HG03469 (cell line): ENCODE data around the gene USP36.
A peak's percentile ranks its signal among the peaks of the same experiment; 100 is the strongest.
"Not testable (repeated sequence)": the region's sequence is repeated elsewhere in the genome, so short reads cannot be mapped to it uniquely, and the experiment has no call there.

ENCODE experiments used
- ATAC-seq: cut with Tn5 transposase; IDR thresholded peaks from one replicate; pipeline ENCODE4 v1.9.1; 2021; ENCODE audit warnings: mild to moderate bottlenecking, moderate library complexity, moderate number of reproducible peaks; ENCODE audit not compliant: unreplicated experiment

The USP36 gene

GRCh38 chr17:78840780-78841611 is at the start of gene USP36:
Gene USP36 (minus strand): TSS chr17:78840814. CDS start chr17:78836363, 4,451 bp downstream.
- ATAC-seq: peak; percentile 75

DNA sequence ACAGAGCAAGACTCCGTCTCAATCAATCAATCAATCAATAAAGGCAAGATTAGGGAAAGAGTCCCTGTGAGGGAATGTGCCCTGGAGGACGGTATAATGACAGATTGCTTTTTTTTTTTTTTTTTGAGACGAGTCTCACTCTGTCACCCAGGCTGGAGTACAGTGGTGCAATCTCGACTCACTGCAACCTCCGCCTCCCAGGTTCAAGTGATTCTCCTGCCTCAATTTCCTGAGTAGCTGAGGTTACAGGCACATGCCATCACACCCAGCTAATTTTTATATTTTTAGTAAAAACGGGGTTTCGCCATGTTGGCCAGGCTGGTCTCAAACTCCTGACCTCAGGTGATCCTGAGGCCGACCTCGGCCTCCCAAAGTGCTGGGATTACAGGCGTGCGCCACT is 49.5 kb upstream of the USP36 start:
- not testable (repeated sequence) for ATAC-seq

GRCh38 chr17:78889531-78889930 is 48.9 kb upstream of the USP36 start:
- no peak for ATAC-seq

DNA sequence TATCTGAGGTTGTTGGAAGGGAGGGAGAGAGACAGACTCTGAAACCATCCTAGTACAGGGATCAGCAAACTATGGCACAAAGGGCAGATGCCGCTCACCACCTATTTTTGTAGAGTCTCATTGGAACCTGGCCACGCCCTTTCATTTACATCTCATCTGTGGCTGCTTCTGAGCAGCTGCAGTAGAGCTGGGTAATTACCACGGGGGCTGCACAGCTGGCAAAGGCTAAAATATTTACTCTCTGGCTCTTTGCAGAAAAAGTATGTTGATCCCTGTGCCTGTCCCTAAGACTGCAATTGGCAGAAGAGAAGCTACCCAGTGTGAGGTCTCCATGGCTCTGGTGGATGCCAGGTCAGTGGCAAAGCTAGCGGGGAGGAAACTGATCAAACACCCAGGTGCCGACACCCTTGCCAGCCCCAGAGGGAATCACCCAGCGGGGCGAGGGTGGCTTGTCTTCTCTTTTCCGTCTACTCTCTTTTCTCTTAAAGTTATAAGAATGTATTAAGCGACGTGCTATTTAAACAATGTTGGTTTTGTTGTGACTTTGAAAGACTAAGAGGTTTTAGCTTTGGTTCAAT is 48.4 kb upstream of the USP36 start:
- ATAC-seq: no peak

- no peak for ATAC-seq
These were observed 46.3 kb upstream of the USP36 start for GRCh38 chr17:78886954-78887353.

DNA sequence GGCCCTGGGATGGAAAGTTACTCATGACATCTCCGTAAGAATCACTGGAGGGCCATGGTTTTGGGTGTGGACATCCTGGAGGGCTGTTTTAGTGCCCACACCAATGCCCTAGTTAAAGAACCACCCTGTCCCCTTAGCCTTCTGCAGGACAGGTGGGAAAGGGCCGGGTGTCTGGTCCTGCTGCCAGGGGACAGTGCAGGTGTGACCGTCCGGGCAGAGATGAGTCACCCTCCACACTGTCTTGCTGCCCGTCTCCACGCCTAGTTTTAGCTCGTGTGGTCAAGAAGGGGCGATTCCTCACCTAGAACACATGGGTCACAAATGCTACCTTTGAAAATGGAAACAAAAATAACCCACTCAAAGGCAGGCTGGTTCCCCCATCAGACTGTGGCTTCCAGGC is 45.3 kb upstream of the USP36 start:
- no peak for ATAC-seq

DNA sequence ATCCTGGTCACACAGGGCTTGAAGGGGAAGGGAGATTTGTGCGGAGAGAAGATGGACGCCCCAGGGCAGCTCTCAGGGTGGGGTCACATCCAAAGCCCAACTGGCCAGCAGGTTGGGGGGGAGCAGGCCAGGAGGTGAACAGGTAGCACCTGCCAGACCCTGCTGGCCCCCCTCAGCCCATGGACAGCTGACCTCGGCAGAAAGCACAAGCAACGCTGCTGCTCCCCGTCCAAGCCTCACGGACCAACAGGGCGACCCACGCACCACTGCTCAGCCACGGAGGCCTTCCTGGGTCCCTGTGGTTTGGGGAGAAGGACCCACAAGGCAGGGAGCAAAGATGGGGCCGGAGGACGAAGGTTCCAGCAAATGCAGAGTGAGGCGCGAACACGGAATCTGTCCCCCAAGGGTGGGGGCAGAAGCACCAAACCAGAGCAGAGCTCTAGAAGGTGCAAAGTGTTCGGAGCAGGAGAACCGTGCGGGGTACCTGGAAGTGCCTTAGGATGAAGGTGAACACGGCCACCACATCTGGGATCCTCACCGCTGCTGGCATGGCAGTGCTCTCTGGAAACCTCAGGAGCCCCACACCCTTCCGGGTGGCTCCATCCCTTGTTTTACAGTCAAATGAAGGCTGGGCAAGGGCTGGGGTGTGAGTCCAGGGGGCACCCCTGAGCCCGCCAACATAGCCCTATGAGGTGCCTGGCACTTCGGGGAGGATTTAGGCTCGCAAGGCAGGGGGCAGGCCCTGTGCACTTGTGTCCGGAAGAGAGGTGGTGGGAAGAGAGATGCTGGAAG is 44.5 kb upstream of the USP36 start:
- no peak for ATAC-seq

DNA sequence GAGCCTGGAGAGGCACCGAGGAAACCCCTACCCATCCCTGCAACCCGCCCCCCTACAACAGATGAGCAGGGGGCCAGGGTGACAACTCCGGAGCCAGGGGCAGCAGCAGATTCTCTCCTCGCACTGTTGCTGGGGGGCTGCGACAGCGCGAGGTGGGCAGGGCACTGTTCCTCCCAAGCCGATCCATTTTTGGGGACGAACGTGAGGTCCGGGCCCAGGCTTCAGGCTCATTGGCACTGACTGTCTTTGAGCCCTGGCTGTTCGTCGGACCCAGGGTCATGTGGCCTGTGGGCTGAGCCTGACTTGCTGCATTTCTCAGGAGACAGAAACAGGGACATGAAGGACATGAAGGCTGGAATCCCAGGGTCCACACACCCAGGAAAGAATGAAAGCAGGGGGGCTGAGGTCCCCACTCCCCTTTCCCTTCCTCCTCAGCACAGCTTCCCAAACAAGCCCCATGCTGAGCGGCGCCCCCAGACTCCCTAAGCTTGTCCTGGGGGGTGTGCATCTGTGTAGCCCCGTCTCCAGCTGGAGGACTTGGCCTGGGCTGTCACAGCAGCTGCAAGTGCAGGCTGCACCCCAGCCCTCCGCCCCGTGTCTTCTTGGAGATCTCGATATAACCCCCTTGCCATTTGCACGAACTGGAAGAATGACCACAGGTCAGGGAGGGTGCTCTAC is 43.7 kb upstream of the USP36 start:
- no peak for ATAC-seq

- ATAC-seq: no peak
These were observed 43.0 kb upstream of the USP36 start for GRCh38 chr17:78883533-78884131.

- no peak for ATAC-seq
These were observed 42.5 kb upstream of the USP36 start for GRCh38 chr17:78883089-78883532.

GRCh38 chr17:78882540-78883088 is 42.0 kb upstream of the USP36 start:
- no peak for ATAC-seq

DNA sequence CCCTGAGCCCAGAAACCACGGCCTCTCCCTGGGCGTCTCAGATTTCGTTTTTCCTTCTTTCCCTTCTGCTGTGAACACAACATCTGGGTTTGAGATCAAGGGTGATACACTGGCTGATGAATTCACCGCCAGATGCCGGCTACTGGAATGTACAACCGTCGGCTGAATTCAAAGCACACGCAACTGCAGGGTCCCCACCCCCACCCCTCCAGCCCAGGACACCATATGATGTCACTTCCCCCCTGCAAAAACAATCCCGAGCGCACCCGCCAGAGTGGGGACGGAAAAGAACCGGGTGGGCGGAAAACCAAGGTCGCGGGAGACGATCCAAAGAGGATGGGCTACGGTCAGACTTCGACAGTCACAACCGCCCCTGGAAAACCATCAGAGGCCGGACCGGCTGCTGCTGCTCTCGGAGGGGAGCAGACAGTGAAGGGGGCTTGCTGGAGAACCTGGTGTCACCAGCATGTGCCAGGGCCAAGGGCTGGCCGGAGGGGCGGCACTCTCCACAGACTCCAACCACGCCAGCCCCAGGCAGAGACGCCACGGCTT is 39.1 kb upstream of the USP36 start:
- no peak for ATAC-seq

DNA sequence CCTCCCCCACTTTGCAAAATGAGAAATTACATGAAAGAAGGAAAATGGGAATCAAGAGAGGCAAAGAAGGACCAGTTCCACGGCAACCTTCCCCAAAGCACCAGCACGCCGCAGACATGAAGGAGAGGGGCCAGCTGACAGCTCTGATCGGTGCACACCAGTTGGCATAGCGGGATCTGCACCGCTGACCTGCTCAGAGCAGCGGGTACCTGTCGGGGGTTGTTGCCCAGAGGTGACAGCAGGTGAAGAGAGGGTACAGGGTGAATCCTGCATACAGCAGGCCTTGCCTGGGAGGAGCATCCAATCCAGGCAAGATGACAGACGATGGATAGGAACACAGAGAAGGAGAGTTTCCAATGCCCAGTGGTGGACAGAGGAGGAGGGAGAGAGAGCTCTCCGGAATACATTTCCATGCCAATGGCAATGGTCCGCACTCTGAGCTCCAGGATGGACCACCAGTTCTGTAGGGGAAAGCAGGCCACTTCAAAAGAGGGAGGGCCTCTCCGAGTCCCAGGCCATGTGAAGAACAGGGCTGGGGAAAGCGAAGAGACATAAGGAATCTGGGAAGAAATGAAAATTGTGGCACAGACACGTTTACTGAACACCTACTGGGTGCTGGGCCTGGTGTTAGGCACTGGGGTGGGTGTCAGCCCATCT is 38.4 kb upstream of the USP36 start:
- ATAC-seq: no peak

- no peak for ATAC-seq
These were observed 37.6 kb upstream of the USP36 start for GRCh38 chr17:78878261-78878660.

GRCh38 chr17:78876954-78877517 is 36.4 kb upstream of the USP36 start:
- not testable (repeated sequence) for ATAC-seq

DNA sequence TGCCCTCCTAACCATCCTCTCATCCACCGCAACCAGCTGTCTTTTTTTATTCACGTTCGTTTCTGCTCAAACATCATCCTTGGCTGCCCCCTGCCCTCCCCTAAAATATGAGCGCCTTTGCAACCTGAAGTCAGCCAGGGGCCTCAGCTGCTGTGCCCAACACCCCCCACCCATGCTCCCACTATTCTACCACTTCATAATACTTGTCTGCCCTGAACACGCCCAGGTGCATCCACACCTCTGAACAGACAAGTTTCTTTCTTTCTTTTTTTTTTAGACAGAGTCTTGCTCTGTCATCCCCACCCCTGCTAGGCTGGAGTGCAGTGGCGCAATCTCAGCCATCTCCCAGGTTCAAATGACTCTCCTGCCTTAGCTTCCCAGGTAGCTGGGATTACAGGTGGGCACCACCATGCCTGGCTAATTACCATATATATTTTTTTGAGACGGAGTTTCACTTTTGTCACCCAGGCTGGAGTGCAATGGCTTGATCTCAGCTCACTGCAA is 35.5 kb upstream of the USP36 start:
- ATAC-seq: no peak

- no peak for ATAC-seq
These were observed 34.9 kb upstream of the USP36 start for GRCh38 chr17:78875363-78876093.
